T-helper 2 cell treated with Interferon-gamma antibody and Interleukin-4, amounts not matched to agents 100 ng/mL and 5 ng/mL, for 36 hours (primary cell): ENCODE data around the gene B4GALNT4. TPM values are rescaled to one million over a fixed set of nuclear protein-coding genes. Genes with fewer than 3 reads are reported as not detected.
"Not testable (repeated sequence)": the region's sequence is repeated elsewhere in the genome, so short reads cannot be mapped to it uniquely, and the experiment has no call there.

Experiments used
- intact Hi-C: fragments of 100-400 bp; cut with micrococcal nuclease; formaldehyde crosslinking; loops from one replicate; pipeline ENCODE4 v1.15.1; 2023
- total RNA-seq: library from RNA; stranded (reverse); gene quantifications from 2 replicates; pipeline ENCODE4 v1.2.3, GENCODE V29; 2022

Gene B4GALNT4
- total RNA-seq, 1 donor from 2014 or later, result 1.2 TPM

DNA sequence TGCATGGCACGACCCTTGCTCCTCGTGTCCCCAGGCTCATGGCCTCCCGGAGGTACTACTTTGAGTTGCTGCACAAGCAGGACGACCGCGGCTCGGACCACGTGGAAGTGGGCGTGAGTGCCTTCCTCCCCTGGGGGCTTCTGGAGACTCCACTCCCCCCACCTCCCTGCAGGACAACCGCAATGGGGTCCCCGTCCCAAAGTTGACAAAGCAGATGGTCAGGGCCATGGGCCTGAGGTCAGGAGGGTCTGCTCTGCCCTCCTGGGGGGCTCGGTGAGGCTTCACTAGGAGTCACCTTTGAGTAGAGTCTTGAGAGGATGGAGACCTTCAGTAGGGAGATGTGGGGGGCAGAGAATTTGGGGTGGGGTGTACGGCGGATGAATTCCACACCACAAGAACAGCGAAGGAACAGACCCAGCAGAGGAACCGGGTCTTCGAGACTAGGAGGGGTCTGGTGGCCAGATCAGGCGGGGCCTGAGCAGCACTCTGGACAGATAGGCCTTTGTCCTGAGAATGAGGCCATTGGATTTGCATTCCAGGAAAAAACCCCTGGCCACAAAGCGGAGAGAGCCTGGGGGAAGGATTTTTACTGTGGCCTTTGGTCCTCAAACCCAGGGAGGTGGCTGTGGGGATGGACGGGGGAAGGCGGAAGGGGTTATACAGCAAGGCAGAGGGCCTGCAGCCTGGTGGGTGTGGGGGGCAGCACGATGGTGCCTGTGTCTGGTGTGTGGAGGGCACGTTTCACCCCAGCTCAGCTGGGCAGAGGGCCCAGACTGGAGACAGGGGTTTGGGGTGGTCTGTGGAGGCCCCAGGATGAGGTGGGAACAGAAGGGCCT lies 4.6 kb downstream of the B4GALNT4 start:
- intact Hi-C loops, result no loop called here

DNA sequence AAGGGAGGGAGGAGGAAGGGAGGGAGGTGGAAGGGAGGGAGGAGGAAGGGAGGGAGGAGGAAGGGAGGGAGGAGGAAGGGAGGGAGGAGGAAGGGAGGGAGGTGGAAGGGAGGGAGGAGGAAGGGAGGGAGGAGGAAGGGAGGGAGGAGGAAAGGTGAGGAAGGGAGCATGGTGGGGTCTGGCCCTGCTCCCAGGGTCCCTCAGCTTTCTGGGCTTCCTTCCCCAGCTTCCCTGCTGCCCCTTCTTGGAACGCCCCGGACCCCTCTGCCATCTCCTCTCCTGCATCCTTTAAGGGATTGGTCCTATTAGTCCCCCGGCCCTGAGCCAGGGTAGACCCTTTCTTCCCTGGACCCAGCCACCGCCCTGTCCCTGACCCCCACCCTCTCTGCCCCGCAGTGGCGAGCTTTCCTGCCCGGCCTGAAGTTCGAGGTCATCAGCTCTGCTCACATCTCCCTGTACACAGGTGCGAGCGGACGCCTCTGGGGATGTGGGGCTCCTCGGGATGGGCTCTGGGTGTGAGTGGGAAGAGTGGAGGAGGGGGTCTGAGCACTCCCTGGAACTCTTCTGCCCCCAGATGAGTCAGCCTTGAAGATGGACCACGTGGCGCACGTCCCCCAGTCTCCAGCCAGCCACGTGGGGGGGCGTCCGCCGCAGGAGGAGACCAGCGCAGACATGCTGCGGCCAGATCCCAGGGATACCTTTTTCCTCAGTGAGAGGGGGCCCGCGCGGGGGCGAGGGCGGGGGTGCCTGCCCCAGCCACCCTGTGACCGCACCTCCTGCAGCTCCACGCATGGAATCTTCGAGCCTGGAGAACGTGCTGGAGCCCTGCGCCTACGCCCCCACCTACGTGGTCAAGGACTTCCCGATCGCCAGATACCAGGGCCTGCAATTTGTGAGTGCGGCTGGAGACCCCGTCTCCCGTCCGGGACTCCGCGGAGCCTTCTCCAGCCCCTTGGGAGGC lies 6.0 kb downstream of the B4GALNT4 start:
- intact Hi-C loops, result no loop called here

GRCh38 chr11:376531-377173 lies 7.4 kb downstream of the B4GALNT4 start:
- intact Hi-C loops, result no loop called here

- intact Hi-C loops, result no loop called here
These were observed 8.0 kb downstream of the B4GALNT4 start for GRCh38 chr11:377174-377865.

GRCh38 chr11:377883-378500 lies 8.7 kb downstream of the B4GALNT4 start:
- intact Hi-C loops, result no loop called here

- intact Hi-C loops, result no loop called here
These were observed 10.2 kb downstream of the B4GALNT4 start for GRCh38 chr11:379205-380094.

DNA sequence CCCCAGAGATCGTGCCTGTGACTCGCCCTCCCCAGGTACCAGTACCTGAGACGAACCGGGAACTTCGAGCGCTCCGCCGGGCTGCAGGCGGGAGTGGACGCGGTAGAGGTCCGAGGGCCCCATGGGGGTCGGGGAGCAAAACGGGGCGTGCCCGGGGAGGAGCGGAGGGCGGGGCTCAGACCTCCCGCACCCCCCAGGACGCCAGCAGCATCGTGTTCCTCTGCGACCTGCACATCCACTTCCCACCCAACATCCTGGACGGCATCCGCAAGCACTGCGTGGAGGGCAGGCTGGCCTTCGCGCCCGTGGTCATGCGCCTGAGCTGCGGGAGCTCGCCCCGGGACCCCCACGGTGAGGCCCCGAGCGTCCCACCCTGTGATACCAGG lies 10.8 kb downstream of the B4GALNT4 start:
- intact Hi-C loops, result no loop called here

GRCh38 chr11:380491-380890 lies 11.2 kb downstream of the B4GALNT4 start:
- intact Hi-C loops, result no loop called here

DNA sequence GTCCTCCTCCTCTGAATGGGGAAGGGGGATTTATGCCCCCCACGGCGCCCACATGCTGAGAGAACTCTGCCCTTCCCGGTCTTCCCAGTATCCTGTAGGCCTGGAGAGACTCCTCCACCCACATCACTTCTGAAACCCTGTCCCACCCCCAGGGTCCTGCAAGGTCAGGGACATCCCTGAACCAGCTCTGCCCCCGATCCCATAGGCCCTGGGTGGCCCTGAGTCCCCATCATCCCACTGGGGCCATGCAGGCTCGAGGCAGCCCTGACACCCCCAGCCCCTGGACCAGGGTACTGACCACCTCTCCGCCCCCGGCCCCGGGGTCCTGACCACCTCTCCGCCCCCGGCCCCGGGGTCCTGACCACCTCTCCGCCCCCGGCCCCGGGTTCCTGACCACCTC lies 11.7 kb downstream of the B4GALNT4 start:
- intact Hi-C loops, result no loop called here

DNA sequence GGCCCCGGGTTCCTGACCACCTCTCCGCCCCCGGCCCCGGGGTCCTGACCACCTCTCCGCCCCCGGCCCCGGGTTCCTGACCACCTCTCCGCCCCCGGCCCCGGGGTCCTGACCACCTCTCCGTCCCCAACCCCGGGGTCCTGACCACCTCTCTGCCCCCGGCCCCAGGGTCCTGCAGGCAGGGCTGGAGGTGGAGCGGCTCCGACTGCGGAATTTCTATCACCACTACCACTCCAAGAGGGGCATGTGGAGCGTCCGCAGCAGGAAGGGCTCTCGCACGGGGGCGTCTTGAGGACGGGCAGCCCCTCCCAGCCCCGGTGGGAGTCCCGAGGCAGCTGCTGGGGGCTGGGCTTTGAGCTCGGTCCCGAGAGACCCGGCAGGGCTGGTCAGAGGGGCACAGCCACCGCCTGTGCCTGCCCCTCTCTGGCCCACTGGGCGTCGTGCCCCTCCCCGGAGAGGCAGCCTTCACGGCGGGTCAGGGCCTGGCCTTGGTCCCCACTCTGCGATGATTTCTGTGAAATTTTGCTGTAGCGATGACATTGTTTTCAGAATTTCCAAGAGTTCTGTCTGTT lies 12.3 kb downstream of the B4GALNT4 start:
- intact Hi-C loops, result no loop called here

DNA sequence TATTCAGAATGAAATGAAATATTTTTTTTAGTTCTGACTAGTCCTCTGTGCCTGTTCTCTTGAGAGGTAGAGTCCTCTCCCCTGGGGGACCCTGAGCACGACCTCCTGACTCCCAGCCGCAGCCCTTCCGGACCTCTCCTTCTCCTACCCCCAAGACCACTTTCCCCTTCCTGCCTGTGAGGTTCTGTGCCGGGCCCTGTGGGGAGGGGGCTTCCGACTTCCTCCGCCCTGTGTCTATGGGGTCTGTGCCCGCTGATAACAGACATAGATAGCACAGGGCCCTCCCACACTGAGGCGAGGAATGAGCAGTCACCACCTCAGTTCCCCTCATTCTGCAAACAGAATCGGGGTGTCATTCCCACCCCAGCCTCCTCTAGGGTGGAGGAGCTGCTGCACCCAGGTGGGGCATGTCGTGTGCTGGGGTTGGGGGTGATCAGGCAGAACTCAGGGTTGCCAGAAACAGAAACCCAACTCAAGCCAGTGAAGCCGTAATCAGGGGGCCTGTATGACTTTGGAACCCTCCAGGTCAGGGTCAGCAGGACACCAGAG lies 12.9 kb downstream of the B4GALNT4 start:
- intact Hi-C loops, result no loop called here

DNA sequence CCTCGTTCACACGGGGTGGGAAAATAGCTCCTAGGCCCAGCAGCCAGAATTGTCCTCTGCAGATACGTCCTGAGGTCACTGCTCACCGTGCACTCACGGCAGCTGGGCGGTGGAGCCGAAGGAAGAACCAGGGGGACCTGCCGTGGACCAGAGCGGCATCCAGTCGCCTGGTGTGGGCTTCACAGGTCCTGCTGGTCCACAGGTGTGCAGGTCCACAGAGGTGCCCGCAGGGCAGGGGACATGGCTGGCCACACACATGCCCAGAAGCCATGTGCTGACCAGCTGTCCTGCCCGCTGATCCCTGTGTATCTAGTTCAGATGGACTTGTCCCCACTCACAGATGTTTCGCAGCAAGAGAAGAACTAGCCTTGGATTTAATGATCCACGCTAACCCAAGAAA lies 14.1 kb downstream of the B4GALNT4 start:
- intact Hi-C loops, result no loop called here

DNA sequence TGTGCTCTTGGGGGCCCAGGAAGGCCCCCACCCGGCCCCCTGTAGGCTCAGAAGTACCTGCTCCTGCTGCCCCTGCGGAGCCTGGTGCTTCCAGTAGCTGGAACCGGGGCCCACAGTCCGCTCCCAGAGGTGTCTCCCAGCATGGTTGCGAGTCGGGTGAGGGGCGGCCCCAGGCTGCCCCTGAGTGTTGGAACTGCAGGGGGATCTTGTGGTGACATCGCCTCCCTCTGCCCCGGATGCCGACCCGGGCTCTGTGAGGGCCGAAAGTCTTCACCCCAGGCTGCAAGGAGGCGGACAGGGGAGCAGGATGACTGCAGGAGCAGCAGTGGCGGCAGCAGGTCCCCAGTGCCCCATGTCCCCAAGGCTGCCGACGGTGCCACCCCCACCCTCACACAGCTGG lies 15.2 kb downstream of the B4GALNT4 start:
- intact Hi-C loops, result no loop called here

GRCh38 chr11:385594-386351 lies 16.5 kb downstream of the B4GALNT4 start:
- intact Hi-C loops, result no loop called here

DNA sequence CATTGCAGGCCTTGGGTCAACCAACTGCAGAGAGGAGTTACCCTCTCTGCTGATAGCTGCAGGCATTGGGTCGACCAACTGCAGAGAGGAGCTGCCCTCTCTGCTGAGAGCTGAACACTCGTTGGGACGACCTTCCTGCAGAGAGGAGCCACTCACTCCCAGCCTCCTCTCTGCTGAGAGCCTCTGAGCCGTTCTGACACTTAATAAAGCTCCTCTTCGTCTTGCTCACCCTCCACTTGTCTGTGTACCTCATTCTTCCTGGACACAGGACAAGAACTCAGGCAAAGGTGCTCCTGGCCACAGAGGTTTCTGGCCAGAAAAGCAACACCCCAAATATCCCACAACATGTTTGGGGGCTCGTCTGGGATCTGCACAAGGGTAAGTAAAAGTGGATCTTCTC lies 17.2 kb downstream of the B4GALNT4 start:
- intact Hi-C loops, result no loop called here

DNA sequence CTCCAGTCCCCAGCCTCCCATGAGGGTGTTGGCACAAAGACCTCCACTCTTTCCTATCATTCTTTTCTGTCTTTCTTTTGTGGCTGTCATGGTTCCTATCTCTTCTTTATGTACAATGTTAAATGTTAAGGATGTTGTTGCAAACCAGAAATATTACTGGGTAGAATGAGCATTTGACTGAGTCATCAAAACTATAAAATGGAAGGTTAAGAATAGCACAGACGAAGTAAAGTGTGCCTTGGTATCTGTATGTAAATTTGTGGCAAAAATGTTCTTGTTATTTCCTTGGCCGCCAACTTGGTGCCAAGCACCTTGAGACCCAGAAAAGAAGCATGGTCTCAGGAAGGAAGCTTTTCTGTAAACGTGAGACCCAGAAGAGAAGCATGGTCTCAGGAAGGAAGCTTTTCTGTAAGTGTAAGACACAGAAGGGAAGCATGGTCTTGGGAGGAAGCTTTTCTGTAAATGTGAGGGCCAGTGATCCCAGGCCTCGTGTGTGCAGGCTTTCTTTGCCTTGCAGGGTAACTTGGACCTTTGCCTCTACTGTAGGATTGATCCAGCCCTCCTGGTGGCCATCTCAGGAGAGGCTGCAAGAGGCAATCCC lies 18.0 kb downstream of the B4GALNT4 start:
- intact Hi-C loops, result no loop called here

GRCh38 chr11:389369-389768 lies 20.1 kb downstream of the B4GALNT4 start:
- intact Hi-C loops, result not testable (repeated sequence)

GRCh38 chr11:390175-390574 lies 20.9 kb downstream of the B4GALNT4 start:
- intact Hi-C loops, result no loop called here
